Measurements from ENCODE around the gene HP1BP3.
"Not testable (repeated sequence)": the region's sequence is repeated elsewhere in the genome, so short reads cannot be mapped to it uniquely, and the experiment has no call there.

The HP1BP3 gene

DNA sequence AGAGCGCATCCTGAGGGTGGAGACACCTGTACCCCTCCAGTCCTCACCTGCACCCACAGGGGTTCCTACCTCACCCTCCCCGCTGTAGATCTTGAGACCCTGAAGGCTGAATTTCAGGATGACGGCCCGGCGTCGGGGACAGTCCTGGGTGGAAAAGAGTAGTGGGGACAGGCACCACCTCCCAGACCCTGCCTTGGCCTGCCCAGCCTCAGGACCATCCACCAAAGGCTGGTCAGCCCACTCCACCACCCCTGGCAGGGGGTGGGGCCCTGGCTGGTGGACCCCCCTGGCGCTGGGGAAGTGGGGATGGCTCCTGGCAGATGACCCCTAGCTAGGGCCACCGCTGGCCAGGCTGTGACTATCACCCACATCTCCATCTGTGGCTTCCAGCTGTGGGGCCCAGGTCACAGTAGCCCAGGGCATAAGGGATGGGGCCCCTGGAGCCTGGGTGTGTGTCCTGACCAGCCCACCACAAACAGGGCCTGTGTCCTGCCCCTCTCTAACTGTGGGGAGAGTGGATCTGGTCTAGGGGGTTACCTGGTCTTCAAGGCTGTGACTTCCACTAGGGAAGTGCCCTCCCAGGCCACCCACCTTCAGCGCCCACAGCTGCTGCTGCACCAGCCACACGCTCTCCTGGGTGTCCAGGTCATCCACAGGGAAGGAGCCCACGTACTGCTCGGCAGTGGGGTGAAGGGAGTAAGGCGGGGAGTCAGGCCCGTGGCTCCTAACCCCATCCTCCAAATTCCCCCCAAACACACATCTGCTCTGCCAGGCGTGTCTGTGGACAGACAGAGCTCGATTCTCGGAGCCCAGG lies 60.0 kb downstream of the HP1BP3 start:
- no peak for FAIRE-seq

DNA sequence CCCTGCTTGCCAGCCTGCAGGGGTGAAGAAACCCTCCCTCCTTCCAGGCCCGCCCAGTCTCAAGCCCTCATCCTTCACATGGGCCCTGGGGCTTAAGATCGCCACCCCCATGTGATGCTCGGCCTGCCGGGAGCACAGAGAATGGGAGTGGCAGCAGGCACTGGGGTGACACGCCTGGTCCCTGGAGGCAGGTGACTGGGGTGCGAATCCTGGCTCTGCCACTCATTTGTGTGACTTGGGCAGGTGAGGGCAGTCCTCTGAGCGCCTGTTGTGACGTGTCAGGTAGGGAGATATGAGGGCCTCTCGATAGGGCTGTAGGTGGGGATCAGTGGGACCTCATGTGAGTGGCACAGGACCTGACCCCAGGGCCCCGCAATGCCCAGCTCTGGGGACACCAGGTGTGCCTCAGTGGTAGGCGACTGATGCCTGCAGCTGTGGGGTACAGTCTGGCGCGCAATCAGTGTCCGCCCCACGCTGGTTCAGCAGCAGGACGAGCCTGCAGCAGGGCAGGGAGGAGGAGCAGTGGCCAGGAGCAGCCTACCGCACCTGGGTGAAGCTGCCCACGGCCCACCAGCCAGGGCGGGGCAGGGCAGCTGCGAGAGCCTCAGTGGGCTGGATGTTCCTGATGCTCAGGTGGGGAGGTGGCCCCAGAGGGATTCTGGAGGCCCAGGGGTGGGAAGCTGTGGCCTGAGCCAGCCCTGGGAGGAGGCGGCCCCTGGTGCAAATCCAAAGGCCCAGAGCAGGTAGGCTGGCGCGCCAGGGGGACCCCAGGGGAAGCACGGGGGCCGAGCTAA lies 60.8 kb downstream of the HP1BP3 start:
- no peak for FAIRE-seq

- no peak for FAIRE-seq
Observed at GRCh38 chr1:20725189-20726117, 61.7 kb downstream of the HP1BP3 start.

DNA sequence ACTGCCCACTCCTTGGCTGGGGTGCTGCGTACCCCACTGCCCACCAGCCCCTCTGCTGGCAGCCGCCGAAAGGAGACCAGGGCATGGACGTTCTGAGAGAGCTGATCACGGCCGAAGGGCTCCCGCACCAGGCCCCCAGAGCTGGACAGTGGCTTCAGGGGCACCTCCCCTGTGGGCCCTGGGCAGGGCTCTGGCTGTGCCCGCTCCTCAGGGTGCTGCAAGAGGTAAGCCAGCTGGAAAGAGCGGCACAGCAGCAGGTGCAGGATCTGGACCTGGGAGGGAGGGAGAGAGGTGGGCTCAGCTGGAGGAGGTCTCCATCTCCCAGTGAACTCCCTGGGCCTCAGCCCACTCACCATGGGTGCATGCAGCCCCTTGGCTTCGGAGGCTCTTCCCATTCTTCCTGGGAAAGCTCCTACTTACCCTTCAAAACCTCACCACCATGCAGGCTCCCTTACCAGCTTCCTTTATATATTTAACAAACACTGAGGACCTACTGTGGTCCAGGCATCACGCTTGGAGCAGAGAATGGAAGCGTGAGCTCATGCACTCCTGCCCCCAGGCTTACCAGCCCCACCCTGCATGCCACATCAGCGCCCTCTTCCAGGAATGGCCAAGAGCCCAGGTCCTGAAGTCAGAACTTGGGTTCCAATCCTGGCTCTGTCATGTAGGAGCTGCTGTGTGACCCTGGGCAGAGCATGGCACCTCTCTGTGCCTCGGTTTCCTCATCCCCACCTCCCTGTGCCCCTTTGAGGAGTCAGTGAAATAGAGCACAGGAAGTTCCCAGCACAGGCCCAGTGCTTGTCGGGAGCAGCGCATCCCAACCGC lies 62.5 kb downstream of the HP1BP3 start:
- FAIRE-seq = no peak

DNA sequence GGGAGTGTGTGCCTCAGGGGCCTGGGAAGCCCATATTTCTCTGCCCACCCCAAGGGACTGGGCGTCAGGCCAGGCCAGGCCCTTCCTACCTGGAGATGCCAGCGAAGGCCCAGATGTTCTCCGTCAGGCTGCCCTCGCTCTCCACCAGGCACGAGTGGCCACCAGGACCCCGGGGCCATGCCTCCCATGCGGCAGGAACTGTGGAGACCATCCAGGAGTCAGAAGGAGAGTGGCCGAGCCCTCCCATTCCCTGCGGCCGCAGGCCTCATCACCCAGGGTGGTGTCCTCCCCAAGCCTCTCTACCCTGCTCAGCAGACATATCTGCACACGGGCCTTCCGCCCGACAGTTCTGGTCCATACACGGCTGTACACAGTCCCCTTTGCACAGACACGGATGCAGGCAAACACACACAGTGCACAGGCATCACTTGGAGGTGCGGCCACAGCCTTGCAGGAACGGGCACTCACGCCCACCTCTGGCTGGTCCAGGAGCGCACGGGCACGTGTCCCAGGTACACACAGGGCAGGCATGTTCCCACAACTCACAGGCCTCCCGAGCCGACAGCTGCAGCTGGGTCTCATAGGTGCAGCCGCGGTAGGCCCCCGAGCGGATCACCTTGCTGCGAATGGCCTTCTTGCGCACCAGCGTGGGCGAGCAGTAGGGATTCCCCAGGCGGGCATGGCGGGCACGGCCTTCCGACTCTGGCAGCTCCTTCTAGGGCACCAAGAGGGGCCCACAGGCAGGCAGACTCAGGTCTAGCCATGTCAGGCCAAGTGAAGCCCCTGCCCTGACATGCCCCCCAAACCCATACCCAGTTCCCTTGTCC lies 63.4 kb downstream of the HP1BP3 start:
- no peak for FAIRE-seq

GRCh38 chr1:20723159-20723536 lies 64.0 kb downstream of the HP1BP3 start:
- FAIRE-seq = no peak

GRCh38 chr1:20721117-20722061 lies 65.7 kb downstream of the HP1BP3 start:
- FAIRE-seq = no peak

DNA sequence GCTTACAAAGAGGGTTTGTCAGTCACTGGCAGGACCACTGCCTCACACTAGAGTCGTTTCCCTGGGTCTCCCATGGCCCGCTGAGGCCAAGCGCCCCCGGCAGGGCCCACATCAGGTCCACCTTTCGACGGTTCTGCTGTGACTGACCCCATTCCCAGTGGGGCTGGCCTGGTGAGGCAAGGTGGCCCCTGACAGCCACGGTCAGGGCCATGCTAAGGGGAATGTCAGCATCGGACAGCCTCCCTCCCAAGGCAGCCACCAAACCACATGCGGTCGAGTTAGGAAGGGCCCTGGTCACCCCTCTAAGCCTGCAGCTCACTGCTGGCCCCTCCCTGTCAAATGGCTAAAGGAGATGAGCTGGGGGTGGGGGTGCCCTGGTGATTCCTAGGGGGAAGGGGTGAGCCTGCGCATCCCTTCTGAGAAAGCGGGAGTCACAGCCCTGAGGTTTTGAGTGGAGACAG lies 66.4 kb downstream of the HP1BP3 start:
- no peak for FAIRE-seq

DNA sequence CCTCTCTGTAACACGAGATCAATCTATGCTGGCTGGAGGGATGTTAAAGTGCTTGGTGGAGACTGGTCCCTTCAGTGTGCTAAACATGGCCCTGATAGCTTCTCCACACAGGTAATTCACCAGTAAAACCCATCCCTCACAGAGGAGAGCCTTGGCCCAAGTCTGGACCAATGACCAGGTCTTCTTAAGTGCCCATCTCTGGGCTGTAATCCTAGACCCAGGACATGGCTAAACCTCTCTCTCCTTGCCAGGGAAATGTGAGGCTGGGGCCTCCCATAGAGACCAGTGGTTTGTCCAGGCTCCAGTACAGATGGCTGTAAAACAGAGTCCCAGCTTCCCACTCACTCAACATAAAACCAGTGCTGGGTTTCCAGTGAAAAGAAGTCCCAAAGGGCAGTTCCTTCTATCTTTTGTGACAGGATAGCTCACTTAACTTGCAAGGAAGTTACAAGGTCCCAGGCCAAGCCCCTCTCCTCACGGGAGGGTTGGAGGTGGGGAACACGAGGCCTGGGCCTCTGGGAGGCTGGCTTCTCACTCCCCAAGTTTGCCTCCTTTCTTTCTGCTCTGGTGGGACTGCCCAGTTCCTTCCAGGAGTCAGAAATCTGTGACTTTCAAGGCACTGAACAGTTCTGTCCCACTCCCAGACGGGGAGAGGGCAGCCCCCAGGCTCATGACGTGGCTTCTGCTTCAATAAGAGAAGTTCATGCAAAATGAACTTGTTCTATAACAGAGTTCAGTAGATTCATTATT lies 67.1 kb downstream of the HP1BP3 start:
- no peak for FAIRE-seq

DNA sequence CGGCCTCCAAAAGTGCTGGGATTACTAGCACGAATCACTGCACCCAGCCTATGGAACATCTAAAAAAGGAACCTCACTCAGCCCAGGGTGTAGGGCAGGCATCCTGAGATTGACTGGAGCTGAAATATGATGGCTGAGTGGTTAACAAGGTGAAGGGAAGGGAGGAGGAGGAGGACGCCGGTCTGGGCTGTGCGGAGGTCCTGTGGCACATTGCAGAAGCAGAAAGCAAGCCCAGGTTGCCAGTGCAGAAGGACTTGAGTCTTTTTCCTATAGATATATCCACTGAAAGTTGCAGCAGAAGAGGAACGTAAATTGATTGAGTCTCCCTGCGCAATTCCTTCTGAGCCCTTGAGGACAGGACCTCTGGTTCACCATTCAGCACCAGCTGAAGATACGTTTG lies 67.8 kb downstream of the HP1BP3 start:
- no peak for FAIRE-seq

DNA sequence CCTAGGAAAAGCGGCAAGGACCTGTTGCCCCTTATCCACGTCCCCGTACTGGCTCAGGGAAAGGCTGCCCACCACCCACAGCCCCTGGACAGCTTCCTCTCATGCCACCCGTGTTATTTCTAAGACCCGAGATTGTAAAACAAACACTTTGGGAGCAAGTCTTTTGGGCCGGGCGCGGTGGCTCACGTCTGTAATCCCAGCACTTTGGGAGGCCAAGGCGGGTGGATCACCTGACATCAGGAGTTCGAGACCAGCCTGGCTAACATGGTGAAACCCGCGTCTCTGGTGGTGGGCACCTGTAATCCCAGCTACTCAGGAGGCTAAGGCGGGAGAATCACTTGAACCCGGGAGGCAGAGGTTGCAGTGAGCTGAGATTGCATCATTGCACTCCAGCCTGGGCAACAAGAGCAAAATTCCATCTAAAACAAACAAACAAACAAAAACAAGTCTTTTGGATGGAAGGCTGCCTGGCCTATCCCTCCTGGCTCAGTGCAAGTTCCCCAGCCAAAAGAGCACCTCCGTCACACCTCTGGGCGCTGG lies 68.7 kb downstream of the HP1BP3 start:
- FAIRE-seq = not testable (repeated sequence)

- no peak for FAIRE-seq
Observed at GRCh38 chr1:20717452-20718342, 69.4 kb downstream of the HP1BP3 start, which contains the start of gene KIF17. TSS of gene KIF17 (minus strand) at chr1:20718007. CDS start at chr1:20717706, 301 bp downstream.

GRCh38 chr1:20716232-20716631 lies 70.9 kb downstream of the HP1BP3 start:
- no peak for FAIRE-seq

- no peak for FAIRE-seq
Observed at GRCh38 chr1:20715406-20715805, 71.7 kb downstream of the HP1BP3 start.

DNA sequence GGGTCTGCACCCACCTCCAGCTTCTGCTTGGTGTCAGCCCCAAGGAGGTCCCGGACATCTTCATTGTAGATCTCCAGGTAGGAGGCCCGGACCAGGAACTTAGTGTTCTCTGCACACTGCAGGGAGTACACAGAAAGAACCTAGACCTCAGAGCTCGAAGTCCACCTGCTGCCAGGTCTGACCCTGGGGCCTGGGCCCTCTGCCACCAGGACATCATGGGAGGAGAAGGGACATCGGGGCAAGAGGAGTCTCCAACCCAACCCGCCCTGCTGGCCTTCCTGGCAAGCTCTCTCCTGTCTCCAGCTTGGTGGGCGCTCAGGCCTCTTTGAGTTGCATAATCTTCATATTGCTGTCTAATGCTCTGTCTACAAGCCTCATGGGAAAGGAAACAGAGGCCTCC lies 73.7 kb downstream of the HP1BP3 start:
- no peak for FAIRE-seq

DNA sequence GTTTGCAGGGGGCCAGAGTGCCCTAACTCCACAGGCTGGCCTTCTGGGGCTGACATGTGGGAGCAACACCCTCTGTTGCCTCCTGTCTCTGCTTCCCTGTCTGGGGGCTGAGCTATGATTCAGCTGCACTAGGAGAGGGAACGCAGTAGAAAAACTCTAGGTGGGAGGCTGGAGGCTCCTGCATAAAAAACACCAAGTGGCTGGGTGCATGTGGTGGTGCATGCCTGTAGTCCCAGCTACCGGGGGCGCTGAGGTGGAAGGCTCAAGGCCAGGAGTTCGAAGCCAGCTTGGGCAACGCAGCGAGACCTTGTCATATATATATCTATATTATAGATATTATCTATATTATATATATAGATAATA lies 74.9 kb downstream of the HP1BP3 start:
- FAIRE-seq = no peak

- no peak for FAIRE-seq
Observed at GRCh38 chr1:20711285-20712214, 75.6 kb downstream of the HP1BP3 start.
